ENCODE measurements around the gene MCM3AP.

DNA sequence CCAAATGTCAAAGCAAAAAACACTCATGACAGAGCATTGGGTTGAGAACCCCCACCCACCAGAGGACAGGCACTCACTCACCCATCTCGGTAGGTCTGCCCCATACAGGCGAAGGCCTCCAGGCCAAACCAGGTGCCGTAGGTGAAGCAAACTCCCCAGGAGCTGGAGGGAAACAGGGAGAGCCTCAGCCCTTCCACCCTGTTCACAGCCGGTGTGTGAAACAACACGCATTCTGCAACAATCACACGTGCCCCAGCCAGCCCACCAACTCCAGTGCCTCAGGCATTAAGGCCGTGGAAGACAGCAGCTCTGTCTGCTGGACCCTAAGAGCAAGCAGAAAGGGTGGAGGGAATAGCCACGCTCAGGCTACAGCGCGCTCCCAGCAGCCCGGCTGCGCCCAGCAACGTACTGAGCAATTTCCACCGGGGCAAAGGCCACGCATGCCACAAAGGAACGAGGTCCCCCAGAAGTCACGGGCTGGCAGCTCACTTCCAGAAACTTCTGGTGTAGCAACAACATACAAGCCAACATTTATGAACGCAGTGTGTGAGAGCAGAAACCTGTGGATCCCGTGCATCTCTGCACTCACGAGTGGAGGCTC lies 89.7 kb downstream of the MCM3AP start:
- TF ChIP-seq YY1 (IDR thresholded peaks at IDR 0.05; ENCODE audit: low read depth) (no peak), RAD21 (IDR thresholded peaks at IDR 0.05; ENCODE audit: low read depth) (no peak), CEBPB (IDR thresholded peaks at IDR 0.05) (no peak)

Data from Ishikawa (cell line).